Glomerular visceral epithelial cell (primary cell): ENCODE measurements around the gene RAP1GAP2.
"Not testable (repeated sequence)": the region's sequence is repeated elsewhere in the genome, so short reads cannot be mapped to it uniquely, and the experiment has no call there.

Source experiments
- DNase-seq: peaks from one replicate; pipeline ENCODE4 v3.0.0-alpha.2; 2016; ENCODE audit errors: extremely low spot score

RAP1GAP2 gene

DNA sequence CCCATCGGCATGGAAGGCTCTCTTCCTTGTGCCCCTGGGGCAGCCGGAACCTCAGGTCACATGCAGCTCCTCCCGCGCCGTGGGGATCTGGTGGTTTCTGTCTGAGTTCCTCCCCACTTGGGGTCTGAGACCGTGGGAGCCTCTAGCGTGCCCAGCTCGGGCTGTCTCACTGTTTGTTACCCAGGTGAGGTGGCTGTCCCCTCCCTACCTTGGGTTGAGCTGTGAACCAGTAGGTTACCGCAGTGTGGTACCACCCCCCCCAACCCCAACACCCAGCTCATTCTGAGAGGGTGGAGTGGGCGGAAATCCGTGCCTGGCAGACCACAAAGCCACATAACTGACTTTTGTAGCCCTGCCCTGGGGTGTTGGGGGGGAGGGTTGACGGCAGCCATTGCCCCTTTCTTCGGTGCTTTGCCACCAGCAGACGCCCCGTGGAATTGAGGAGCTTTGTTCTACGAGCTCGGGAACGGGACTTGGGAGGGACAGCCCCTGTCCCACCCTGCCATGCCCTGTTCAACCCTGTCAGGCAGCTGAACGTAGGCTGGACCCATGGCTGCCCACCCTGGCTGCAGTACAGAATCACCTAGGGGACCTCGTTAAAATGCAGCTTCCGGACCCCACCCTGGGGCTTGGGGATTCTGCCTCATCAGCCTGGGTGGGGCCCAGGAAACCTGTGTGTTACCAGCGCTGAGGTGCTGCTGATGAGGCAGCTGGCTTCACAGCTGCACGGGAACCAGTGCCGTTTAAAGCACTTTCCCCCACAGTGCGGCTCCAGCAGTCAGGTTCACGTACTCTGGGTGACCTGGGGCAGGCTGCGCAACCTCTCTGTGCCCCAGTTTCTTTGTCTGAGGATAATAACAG lies 18.5 kb downstream of the RAP1GAP2 start:
- no peak for DNase-seq

DNA sequence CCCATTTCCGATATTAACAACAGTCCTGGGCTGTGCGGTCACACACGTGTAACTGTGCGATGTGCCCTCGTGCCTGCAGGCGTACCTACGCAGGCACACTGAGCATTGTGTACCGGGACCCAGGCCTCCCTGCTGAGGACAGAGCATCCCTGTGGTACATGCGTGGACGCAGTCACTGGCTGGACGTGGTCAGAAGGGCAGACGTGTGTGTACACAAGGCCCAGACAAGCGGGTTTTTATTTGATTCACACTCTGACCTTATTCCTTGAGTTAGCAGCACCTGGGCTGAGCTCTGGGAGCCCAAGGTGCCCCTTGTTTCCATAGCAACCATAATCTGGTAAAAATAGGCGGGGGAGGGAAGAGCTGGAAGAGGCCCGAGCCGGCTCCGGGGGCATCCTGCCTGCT lies 19.5 kb downstream of the RAP1GAP2 start:
- no peak for DNase-seq

DNA sequence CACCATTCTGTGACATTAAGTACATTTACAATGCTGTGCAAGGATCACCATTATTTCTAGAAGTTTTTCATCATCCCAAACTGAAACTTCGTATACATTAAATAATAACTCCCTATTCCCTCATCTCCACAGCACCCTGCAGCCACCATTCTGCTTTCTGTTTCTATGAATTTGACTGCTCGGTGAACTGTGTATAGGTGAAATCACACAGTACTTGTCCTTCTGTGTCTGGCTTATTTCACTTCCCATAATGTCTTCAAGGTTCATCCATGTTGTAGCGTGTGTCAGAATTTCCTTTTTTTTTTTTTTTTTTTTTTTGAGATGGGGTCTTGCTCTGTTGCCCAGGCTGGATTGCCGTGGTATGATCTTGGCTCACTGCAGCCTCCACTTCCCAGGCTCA lies 20.4 kb downstream of the RAP1GAP2 start:
- no peak for DNase-seq

DNA sequence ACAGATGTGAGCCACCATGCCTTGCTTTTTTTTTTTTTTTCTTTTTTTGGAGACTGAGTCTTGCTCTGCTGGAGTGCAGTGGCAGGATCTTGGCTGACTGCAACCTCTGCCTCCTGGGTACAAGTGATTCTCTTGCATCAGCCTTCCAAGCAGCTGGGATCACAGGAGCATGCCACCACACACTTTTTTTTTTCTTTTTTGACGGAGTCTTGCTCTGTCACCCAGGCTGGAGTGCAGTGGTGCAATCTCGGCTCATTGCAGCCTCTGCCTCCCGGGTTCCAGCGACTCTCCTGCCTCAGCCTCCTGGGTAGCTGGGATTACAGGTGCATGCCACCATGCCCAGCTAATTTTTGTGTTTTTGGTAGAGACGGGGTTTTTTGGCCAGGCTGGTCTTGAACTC lies 23.1 kb downstream of the RAP1GAP2 start:
- DNase-seq = not testable (repeated sequence)

DNA sequence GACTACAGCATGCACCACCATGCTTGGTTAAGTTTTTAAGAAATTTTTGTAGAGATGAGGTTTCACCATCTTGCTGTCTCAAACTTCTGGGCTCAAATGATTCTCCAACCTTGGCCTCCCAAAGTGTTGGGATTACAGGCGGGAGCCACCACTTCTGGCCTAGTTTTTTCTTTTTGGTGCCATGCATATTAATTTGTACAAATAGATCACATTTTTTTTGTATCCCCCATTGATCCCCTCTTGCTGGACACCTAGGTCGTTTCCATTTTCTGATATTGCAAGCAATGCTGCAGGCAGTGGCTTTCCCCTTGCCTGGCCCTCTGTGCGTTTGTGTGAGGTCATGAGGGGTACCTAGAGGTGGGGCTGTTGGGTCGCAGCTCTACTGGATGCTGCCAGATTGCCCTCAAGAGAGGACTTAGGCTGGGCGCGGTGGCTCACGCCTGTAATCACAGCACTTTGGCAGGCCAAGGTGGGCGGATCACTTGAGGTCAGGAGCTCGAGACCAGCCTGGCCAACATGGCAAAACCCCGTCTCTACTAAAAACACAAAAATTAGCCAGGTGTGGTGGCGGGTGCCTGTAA lies 23.8 kb downstream of the RAP1GAP2 start:
- DNase-seq = no peak

DNA sequence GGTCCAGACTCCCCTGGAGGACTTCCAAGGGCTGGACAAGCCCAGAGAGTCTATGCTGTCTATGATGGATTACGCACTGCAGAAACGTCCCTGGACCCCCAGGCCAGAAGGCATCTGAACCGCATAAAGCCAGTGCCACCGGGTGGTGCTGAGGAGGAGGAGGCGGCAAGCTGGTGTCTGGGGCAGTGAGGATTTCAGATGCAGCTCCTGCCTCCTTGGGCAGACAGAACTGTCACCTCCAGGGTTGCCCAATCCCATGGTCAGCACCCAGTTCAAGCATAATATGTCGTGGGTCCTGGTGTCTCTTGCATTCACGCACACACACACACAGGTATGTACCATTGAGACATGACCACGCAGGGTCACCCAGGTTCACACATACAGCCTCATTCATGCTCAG lies 25.6 kb downstream of the RAP1GAP2 start:
- no peak for DNase-seq

DNA sequence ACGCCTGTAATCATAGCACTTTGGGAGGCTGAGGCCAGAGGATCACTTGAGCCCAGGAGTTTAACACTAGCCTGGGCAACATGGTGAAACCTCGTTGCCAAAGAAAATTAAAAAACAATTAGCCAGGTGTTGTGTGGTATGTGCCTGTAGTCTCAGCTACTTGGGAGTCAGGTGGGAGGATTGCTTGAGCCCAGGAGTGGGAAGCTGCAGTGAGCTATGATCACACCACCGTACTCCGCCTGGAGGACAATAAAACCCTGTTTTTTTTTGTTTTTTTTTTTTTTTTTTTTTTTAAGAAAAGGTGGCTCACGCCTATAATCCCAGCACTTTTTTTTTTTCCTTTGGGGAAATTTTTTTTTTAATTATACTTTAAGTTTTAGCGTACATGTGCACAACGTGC lies 26.1 kb downstream of the RAP1GAP2 start:
- DNase-seq = no peak

DNA sequence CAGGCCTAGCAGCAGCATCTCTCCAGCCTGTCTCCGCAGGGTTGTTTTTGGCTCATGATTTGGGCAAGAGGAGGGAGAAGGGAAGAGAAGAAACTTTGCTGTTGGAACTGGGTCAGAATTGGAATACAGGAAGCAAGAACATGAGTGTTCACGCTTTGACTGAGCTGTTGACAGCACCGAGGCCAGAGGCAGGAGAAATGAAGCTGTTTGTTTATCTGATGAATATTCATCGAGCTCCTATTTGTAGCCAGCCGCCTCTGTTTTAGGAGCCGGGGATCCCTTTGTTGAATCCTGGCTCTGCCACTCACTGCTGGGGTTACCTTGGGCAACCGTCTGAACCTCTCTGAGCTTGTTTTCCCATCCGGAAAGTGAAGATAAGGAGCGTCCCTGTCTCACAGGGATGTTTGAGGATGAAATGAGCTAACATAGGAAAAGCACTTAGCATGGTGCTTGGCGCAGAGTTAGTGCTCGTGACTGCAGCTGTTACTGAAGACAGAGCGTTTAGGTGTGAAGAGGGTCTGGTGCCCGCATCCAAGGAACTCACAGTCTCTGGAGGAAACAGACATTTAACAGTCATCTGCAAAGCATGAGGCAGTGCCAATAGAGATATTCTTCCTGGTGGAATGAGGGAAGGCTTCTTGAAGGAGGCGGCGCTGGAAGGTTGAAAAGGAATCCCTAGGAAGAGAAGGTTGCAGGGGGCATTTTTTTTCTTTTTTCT lies 29.2 kb downstream of the RAP1GAP2 start:
- no peak for DNase-seq

DNA sequence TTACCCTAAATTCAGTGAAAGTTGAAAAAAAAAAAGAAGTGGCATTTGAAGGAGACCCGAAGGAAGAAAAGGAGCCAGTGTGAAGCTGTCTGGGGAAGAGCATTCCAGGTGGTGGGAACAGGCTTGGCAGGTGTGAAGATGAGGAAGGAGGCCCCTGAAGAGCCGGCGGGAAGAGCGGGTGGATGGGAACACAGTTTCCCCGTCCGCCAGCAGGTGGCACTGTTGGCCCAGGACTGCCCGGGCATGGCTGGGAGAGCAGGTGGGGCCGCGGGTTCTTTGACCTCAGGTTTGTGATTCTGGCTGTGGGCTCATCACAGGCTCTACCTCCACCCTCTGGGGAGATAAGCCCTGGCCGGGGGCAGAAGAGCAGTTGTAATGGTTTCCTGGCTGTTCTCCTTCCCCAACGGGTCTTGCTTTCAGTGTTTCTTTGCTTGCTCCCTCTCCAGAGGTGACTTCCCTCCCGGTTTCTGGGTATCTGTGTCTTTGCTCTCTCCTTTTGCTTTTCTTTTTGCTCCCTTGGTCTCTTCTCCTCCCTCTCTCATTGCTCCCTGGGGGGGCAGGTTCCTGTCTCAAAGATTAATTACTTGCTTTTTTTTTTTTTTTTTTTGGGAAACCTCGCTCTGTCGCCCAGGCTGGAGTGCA lies 32.3 kb downstream of the RAP1GAP2 start:
- peak; percentile 62 for DNase-seq

DNA sequence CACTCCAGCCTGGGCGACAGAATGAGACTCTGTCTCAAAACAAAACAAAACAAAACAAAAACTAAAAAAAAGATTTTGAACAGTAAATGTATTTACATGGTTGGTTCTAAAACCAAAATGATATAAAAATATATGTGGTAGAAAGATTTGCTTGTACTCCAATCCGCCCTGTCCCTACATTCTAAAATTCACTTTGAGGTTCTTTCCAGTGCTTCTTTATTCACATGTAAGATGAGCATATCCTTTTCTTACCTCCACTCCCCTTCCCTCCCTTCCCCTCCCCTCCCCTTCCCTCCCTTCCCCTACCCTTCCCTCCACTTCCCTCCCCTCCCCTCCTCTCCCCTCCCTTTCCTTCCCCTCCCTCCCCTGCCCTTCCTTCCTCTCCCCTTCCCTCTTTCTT lies 34.4 kb downstream of the RAP1GAP2 start:
- no peak for DNase-seq

DNA sequence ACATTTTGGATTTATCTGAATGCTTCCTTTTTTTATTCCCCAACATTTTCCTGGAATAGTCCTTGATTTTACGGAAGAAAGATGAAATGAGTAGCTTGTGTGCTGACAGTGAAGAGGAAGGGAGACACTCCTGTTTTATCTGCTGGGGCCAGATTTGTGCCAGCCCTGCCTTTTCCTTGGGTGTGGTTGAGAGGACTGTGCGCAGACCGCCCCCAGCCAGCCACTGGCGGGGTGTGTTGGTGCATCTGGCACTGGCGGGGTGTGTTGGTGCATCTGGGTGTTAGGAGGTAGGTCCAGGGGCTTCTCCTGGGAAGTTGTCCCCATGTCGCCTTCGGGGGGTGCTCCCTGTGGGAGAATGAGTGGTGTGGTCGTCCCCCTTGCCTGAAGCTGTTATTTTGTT lies 39.5 kb downstream of the RAP1GAP2 start:
- DNase-seq = no peak

DNA sequence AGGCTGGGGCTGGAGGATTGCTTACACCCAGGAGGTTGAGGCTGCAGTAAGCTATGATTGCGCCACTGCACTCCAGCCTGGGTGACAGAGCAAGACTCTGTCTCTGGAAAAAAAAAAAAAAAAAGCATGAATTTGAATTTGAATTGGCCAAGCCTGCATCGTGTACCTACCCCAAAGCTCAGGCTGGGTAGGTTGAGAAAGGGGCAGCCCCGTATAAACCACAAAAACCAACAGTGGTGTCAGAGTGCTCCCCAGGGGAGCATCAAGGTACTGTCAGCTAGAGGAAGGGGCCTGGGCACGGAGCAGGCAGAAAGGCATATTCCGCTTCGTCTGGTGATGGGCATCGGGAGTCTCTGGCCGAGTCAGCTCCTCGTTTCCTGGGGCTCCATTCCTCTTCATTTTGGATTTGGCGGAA lies 40.9 kb downstream of the RAP1GAP2 start:
- DNase-seq = no peak

DNA sequence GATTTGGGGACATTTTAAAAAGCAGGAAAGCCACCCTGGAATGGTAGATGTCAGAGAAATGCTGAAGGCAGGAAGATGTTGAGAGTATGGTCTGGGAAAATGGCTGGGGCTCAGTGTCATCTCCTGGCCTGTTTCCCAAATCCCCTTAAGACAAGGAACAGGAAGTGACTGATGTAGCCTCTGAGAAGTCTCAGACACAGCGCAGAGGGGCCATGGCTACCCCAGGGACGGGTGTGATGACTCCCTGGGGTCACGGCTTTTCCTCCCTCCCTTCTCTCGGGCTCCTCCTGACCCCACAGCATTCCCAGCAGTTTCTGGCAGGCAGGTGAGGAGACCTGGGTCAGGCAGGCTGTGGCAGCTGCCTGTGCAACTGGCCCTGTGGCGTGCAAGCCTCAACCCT lies 45.4 kb downstream of the RAP1GAP2 start:
- DNase-seq = no peak

DNA sequence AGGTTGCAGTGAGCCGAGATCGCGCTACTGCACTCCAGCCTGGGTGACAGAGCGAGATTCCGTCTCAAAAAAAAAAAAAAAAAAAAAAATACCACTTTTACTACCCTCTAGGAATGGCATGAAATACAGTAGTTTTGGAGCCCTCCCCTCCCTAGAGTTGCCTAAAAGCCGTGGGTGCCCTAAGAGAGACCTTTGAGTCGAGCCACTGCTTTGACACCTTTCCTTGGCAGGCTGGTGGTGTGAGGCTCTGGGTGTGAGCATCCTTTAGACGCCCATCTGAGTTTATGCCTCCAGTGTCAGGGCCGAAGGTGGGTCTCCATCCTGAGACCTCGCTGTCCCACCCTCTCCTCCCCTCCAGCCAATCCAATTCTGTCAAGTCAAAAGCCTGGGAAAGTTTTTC lies 46.2 kb downstream of the RAP1GAP2 start:
- DNase-seq = no peak

DNA sequence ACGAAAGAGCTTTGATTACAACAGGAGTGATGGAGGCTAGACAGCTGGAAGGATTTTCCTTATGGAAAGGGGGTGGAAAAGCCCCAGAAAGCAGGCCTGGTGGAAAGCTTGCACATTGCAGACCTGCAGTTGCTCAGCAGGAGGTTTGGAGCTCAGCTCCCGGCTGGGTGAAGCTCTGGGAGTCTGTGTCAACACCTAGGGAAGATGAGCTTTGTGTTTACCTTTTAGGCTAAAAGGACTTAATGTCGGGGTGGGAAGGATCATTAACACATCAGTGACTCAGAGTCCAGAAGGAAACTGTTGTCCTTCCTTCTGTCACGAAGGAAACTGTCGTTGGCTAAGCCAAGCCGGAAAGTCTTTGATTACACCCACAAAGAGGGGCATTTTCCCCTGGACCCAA lies 48.2 kb downstream of the RAP1GAP2 start:
- DNase-seq = no peak

DNA sequence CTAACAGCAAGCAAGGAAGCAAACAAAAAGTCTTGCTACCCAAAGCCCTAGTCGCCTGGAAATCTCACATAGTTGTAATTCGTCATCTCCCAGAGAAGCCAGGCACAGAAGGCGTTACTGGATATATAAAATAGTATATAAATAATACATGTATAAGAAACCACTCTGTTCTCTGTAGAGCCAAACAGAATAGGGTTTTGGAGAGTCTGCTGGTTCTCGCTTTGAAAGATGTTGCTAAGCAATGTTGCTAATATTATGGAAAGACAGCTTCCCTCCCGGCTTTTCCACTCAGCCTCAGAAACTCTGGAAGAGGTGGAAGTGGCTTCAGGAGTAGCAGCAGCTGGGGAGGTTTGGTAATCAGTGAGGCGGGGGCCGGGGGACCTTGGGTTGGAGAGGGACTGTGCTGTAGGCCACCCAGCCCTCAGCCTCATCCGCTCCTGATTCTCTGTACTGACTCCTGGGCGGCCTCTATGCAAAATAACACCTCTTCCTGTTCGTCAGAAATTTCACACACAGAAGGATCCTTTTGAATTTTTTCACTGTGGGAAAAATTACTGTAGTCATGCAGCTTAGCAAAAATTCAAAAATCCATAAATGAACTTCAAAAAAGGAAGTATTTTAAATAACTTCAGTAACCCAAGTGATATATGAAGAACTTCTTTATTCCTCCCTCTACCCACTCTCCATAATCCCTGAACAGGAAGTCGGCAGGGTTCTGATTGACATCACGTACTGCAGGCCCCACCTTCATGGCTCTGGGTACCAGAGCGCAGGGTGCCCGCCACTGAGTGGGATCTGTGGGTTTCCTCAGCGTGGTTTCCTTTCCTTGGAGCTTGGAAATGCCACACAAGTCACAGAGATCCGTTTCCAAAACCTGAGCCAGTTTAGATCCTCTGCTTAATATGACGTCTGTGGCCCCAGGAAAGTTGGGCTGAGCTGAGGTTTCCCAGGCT lies 51.4 kb downstream of the RAP1GAP2 start:
- DNase-seq = no peak

DNA sequence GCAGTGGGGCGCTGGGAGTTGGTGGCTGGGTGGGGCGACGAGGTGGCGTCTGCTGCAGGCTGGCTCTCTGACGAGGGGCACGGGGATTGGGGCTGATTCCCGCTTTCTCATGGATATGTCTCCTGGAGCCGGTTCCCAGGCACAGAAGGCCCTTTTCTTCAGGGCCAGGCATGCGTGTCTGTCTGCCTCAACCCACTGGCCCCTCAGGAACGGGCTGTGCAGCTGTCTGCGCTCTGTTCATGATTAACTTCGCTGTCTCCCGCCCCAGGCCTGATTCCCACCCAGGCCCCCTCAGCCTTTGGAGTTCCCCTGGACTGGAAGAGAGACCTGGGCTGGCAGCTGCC lies 53.1 kb downstream of the RAP1GAP2 start:
- DNase-seq = peak; percentile 17

DNA sequence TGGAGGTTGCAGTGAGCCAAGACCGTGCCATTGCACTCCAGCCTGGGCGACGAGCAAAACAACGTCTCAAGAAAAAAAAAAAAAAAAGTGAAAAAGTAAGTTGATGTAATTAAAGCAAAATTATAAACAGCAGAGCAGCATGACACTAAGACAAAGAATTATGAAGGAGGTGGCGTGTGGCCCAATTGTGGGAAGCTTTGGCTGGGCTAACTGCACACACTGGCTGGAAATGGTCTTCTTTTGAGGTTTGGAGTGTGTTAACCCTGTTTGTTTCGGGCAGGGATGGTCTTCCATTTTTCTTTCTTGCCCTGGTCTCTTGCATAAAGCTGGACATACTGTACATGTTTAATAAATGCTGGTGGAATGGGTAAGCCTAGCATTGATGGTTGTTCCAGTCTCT lies 54.8 kb downstream of the RAP1GAP2 start:
- no peak for DNase-seq

DNA sequence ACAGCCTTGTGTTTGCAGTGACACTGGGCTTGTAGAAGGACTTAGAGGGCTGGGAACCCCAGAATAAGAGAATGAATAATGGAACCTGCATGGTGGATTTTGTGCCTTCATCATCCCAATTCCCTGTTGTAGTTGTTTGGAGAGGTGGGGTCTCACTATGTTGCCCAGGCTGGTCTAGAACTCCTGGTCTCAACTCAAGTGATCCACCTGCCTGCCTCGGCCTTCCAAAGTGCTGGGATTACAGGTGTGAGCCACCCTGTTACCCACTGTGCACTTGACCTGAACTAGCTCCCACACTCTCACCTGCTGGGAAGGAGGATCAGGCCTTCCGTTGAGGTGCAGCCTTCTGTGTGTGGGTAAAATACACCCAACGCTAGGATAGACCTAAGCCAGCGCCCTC lies 55.4 kb downstream of the RAP1GAP2 start:
- no peak for DNase-seq

DNA sequence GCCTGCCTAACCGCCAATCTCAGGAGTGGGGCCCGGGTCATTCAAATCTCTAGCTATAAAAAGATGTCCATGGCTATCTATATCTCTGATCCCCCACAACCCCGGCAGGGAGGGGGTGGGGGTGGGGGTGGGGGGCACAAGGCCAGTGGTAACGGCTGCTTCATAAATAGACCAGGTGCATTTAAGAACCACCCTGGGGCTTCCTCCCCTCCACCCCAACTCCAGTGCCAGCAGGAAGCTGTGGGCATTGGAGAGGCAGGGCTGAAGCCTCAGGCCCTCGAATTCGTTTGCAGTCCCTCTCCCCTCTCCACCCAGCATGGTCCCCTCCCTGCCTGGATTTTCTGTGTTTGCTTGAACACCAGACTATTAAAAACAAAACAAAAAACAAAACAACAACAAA lies 56.0 kb downstream of the RAP1GAP2 start:
- no peak for DNase-seq

DNA sequence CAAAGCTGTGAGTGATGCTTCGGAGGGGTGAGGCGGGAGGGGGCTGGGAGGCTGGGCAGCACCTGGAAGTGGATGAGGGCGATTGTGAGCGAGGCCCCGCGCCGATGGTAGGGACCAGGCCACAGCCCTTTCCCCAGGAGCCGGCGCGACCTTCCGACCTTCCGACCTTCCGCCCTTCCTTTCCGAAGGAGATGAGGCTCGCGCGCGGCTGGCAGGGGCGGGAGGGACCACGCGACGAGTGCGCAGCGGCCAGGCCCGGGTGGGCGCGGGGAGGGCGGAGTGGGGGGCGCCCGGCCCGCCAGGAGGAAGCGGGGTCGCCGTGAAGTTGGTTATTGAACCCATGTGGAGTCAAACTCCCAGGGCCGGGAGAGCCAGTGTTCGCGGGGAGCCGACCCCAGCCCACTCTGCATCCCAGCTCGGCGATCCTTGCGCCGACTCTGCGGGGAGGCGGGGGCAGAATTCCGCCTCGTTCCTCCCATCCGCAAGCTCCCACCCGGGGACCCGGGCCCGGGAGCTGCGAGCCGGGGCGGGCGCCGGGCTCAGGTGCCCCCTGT lies 56.6 kb downstream of the RAP1GAP2 start:
- DNase-seq = no peak
